ENCODE data around the gene OR2B6. TPM values are rescaled to one million over a fixed set of nuclear protein-coding genes. Genes with fewer than 3 reads are reported as not detected.

Gene OR2B6
- total and polyA plus RNA-seq, 2 of the 8 experiments (the other 6 are each of a cell fraction or from before 2014, with no cell fraction given), result 0.26 TPM; not detected in 1

- Histone ChIP-seq H3K4me2 (ENCODE audit: insufficient read depth in 1 of 2, low read depth in 2 of 2, low read length in 2 of 2) (no peak overlapping the region), H3K23ac (ENCODE audit: insufficient read length) (no peak overlapping the region), H3K4ac (replicated peaks; ENCODE audit: insufficient read length, low read depth, low read length) (no peak overlapping the region), H2BK12ac (ENCODE audit: low read depth, low read length) (no peak overlapping the region), H2BK5ac (ENCODE audit: low read depth, low read length) (no peak overlapping the region), H3K4me1 (replicated peaks in 1 of 4; ENCODE audit: control insufficient read depth in 3 of 4, insufficient read depth in 4 of 4, low read length in 3 of 4) (no peaks in the 10 kb centered on the region), H2BK20ac (ENCODE audit: low read length) (no peak overlapping the region), H4K91ac (replicated peaks; ENCODE audit: insufficient read length, low read length) (no peak overlapping the region), H3K18ac (ENCODE audit: extremely low read depth, low read length) (no peak overlapping the region), H3K4me3 (ENCODE audit: extremely low read depth in 1 of 4, insufficient read depth in 2 of 4, low read depth in 3 of 4, low read length in 4 of 4) (no peak overlapping the region), H3K23me2 (ENCODE audit: low read depth, low read length) (no peaks in the 10 kb centered on the region), H3K27me3 (replicated peaks in 1 of 4; ENCODE audit: control insufficient read depth in 3 of 4, extremely low read depth in 1 of 4, insufficient read depth in 3 of 4, low read length in 3 of 4) (no peaks in the 10 kb centered on the region), H3K56ac (replicated peaks; ENCODE audit: insufficient read length, low read depth, low read length) (no peak overlapping the region), H3K36me3 (ENCODE audit: control insufficient read depth in 2 of 4, insufficient read depth in 4 of 4, low read length in 3 of 4) (no peaks in the 10 kb centered on the region), H2AK5ac (ENCODE audit: low read depth, low read length) (no peak overlapping the region), H4K8ac (ENCODE audit: extremely low read depth, insufficient read depth, low read length) (no peak overlapping the region), H2AFZ (ENCODE audit: low read length) (no peak overlapping the region), H3K9me3 (ENCODE audit: insufficient read depth in 2 of 2, low read depth in 1 of 2, low read length in 1 of 2) (peaks cover 0 to 6% of the 10 kb centered on the region in 2 experiments; a peak in 1 of 4 replicates), H3K14ac (ENCODE audit: insufficient read length) (no peak overlapping the region), H3K79me2 (ENCODE audit: control insufficient read depth in 1 of 2, insufficient read depth in 2 of 2, low read length in 2 of 2) (no peaks in the 10 kb centered on the region), H3K27ac (ENCODE audit: low read depth, low read length) (no peak overlapping the region), H2BK120ac (replicated peaks; ENCODE audit: low read depth, low read length) (no peak overlapping the region), H4K20me1 (replicated peaks in 1 of 2; ENCODE audit: control insufficient read depth in 1 of 2, insufficient read depth in 2 of 2, low read length in 2 of 2) (no peaks in the 10 kb centered on the region), H3K79me1 (ENCODE audit: low read depth, low read length) (no peaks in the 10 kb centered on the region), H4K5ac (ENCODE audit: insufficient read length, low read depth, low read length) (no peak overlapping the region), H2BK15ac (ENCODE audit: low read length) (no peak overlapping the region), H3K9ac (replicated peaks in 1 of 4; ENCODE audit: extremely low read depth in 1 of 4, low read depth in 3 of 4, low read length in 3 of 4) (no peak overlapping the region)
- 95% methylated on average over 23 of the region's 23 CpGs; no CpG with 5 or more reads in 1 of the 2 experiments for WGBS, 2 experiments (ENCODE audit: extremely low coverage in 1 of 2, insufficient coverage in 1 of 2, insufficient read length in 1 of 2, insufficient replicate concordance in 2 of 2, low coverage in 1 of 2, low lambda C conversion rate in 2 of 2, missing lambda C conversion rate in 1 of 2)
- POLR2A ChIA-PET (ENCODE audit: partially characterized antibody), result no interaction called here
- CTCF ChIA-PET (ENCODE audit: partially characterized antibody), result interaction anchor here (0.8 to 2.1 kb wide), 3 partner anchors 9 to 72 kb away, joined by 3 to 4 read pairs (median 4); partner anchors contain the start of gene OR2B6
- FAIRE-seq, result no peak
- no peak for DNase-seq (ENCODE audit: low read depth in 1 of 2, low spot score in 2 of 2)
- TF ChIP-seq CBX8 (IDR thresholded peaks at IDR 0.05; ENCODE audit: borderline replicate concordance, low read depth, low read length) (no peak), CBX5 (IDR thresholded peaks at IDR 0.05; ENCODE audit: low read depth, low read length) (no peak), BACH1 (IDR thresholded peaks at IDR 0.05; ENCODE audit: low read length) (no peak), SIN3A (conservative IDR thresholded peaks at IDR 0.05 in 1 of 2, IDR thresholded peaks at IDR 0.05 in 1 of 2; ENCODE audit: low read depth in 1 of 2, low read length in 2 of 2) (no peak), EZH2 (IDR thresholded peaks at IDR 0.05; ENCODE audit: low read depth, low read length, severe bottlenecking) (no peak), CTBP2 (IDR thresholded peaks at IDR 0.05; ENCODE audit: borderline replicate concordance, insufficient read depth, insufficient read length, low read length) (no peak), ZNF274 (IDR thresholded peaks at IDR 0.05; ENCODE audit: borderline replicate concordance, extremely low read depth, low read length) (no peak), SP1 (IDR thresholded peaks at IDR 0.05; ENCODE audit: low read depth, low read length) (no peak)
These were observed 9.9 kb downstream of the OR2B6 start for GRCh38 chr6:27966816-27967426.
